GM12873 (cell line): Measurements from ENCODE around the gene ZBTB25.

Source experiments
- CTCF ChIP-seq: IDR thresholded peaks from 2 replicates; pipeline ENCODE4 v1.5.1; 2012; ENCODE audit warnings: low read depth, mild to moderate bottlenecking, moderate library complexity, low read length, control low read depth; ENCODE audit not compliant: insufficient read depth; ENCODE audit errors: missing control alignments

Gene ZBTB25

GRCh38 chr14:64502887-64503433 is 678 bp downstream of the ZBTB25 start:
- no peak for TF ChIP-seq CTCF

- no peak for TF ChIP-seq CTCF
Measured at GRCh38 chr14:64502456-64502855, 1.2 kb downstream of the ZBTB25 start.

DNA sequence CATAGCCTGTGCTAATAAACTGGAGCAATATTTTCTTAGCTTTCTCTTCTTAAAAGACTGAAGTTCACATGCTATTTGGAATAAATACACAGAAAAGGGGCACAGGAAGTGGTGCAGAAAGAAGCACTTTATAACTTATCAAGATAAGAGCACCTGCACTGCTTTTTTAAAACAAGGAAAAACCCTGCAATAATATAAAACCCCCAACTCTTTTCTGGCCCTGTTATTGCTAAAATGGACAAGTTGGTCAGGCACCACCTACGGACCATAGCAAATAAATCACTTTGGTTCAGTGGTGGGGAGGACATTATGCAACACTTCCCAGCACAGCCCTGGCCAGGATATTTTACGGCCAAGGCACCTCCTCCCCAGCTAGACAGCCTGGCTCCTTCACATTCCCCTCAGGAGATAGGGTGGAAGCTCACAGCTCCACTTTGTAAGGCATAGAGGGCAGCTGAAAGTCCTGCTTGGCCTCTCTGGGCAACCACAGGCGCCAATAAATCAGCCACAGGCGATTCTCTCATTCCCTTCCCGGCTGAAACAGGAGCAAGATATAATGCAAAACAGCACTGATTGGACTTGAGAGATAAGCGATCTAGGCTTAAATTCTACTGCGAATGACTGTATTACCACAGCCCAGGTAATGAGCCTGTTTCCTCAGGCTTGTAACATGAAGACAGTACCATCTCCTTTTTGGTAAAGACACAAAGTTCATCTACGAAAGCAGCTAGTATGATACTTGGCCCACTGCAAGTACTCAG is 2.0 kb downstream of the ZBTB25 start:
- no peak for TF ChIP-seq CTCF

DNA sequence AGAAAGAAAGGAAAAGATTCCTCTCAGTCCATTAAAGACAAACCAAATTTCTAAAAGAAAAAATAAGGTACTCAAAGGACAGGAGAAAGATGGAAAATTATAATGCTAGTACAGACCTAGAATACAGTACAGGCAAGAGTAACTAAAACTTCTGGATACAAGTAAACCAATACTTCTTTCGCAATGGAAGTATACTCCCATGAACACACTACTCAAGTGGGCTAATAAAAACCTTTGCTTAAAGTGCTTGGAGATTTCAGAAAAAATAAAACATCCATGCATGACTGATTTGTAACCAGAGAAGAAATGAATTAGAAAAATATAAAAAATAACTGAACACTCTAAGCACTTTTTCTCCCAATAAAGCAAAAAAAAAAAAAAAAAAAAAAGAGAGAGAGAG is 3.5 kb downstream of the ZBTB25 start:
- TF ChIP-seq CTCF: no peak

DNA sequence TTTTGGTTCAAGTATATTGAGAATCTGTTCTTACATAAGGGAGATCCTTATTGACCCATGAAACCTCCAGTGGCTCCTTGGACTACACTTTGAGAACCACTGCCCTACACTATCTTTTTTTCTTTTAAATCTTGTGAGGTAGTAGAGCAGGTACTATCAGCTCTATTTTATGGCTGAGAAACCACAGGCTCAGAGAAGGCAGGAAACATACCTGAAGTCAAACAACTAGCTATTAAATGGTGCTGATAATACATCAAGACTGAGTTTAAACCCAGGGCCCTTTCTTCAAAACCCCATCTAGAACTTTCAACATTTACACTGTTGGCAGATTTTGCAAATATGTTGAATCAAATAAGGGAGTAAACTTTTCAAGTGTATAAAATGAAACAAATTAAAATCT is 6.9 kb downstream of the ZBTB25 start:
- TF ChIP-seq CTCF: no peak

GRCh38 chr14:64495252-64495651 is 8.4 kb downstream of the ZBTB25 start:
- no peak for TF ChIP-seq CTCF

DNA sequence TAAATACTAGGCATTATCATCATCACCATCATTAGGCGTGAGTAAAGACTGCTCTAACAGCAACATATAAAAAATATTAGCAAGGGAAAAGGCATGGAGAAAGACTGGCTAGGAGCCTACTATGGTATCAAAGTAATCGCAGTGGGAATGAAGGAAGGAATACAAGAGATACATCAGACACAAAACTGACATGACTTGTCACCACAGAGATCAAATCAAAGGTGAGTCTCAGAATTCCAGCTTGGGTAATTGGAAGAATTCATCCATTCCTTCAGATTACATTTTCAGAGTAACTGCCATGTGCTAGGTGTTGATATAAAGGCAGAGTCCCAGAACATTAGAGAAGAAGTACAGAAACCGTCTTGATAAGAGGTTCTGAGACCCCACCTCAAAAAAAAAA is 10.2 kb downstream of the ZBTB25 start:
- no peak for TF ChIP-seq CTCF
